Stimulated activated CD4-positive, alpha-beta T cell treated with anti-CD3 and anti-CD28 coated beads, Interleukin-15, amount 100 ng/mL, for 1 hour (primary cell): ENCODE results near the gene LAMA5.

Experiments
- DNase-seq, 2 donors: peaks; one replicate each; pipeline ENCODE4 v3.0.0-alpha.2; 2020; ENCODE audit warnings: low read depth in 1 of 2, low spot score in 1 of 2

The LAMA5 gene

GRCh38 chr20:62289898-62290297 lies 77.2 kb downstream of the LAMA5 start:
- DNase-seq = no peak

- no peak for DNase-seq
Observed at GRCh38 chr20:62289131-62289530, 78.0 kb downstream of the LAMA5 start.

GRCh38 chr20:62288535-62289105 lies 78.5 kb downstream of the LAMA5 start:
- DNase-seq = no peak

- DNase-seq = no peak
Observed at GRCh38 chr20:62287759-62288534, 79.2 kb downstream of the LAMA5 start.

- DNase-seq = no peak
Observed at GRCh38 chr20:62287129-62287528, 80.0 kb downstream of the LAMA5 start.

GRCh38 chr20:62286493-62287064 lies 80.5 kb downstream of the LAMA5 start:
- no peak for DNase-seq

GRCh38 chr20:62285722-62286121 lies 81.4 kb downstream of the LAMA5 start:
- DNase-seq = no peak

GRCh38 chr20:62285151-62285550 lies 82.0 kb downstream of the LAMA5 start:
- DNase-seq = no peak

GRCh38 chr20:62284448-62284847 lies 82.7 kb downstream of the LAMA5 start:
- no peak for DNase-seq

GRCh38 chr20:62282877-62283503 lies 84.1 kb downstream of the LAMA5 start:
- DNase-seq = no peak

GRCh38 chr20:62282103-62282502 lies 85.0 kb downstream of the LAMA5 start:
- no peak for DNase-seq

GRCh38 chr20:62281161-62281933 lies 85.8 kb downstream of the LAMA5 start:
- DNase-seq = no peak

- DNase-seq = no peak
Observed at GRCh38 chr20:62280303-62280702, 86.8 kb downstream of the LAMA5 start.

GRCh38 chr20:62277253-62277652 lies 89.9 kb downstream of the LAMA5 start:
- no peak for DNase-seq

GRCh38 chr20:62276439-62276838 lies 90.7 kb downstream of the LAMA5 start:
- DNase-seq = no peak

GRCh38 chr20:62275219-62275618 lies 91.9 kb downstream of the LAMA5 start:
- no peak for DNase-seq

GRCh38 chr20:62274332-62274950 lies 92.7 kb downstream of the LAMA5 start:
- no peak for DNase-seq

GRCh38 chr20:62273416-62273815 lies 93.7 kb downstream of the LAMA5 start:
- DNase-seq = no peak

- DNase-seq = no peak
Observed at GRCh38 chr20:62272200-62272599, 94.9 kb downstream of the LAMA5 start.

GRCh38 chr20:62269871-62270270 lies 97.2 kb downstream of the LAMA5 start:
- no peak for DNase-seq

- DNase-seq = no peak
Observed at GRCh38 chr20:62269378-62269777, 97.7 kb downstream of the LAMA5 start.
